NCI-H2196 treated with DMSO at 0.1 percent for 48 hours (cell line): Measurements from ENCODE around the gene YBX2.
A peak's percentile ranks its signal among the peaks of the same experiment; 100 is the strongest.

ENCODE experiments used
- DNase-seq: peaks from one replicate; lab custom pipeline; 2025; ENCODE audit not compliant: unreplicated experiment; lab: John Stamatoyannopoulos, UW

YBX2 gene

DNA sequence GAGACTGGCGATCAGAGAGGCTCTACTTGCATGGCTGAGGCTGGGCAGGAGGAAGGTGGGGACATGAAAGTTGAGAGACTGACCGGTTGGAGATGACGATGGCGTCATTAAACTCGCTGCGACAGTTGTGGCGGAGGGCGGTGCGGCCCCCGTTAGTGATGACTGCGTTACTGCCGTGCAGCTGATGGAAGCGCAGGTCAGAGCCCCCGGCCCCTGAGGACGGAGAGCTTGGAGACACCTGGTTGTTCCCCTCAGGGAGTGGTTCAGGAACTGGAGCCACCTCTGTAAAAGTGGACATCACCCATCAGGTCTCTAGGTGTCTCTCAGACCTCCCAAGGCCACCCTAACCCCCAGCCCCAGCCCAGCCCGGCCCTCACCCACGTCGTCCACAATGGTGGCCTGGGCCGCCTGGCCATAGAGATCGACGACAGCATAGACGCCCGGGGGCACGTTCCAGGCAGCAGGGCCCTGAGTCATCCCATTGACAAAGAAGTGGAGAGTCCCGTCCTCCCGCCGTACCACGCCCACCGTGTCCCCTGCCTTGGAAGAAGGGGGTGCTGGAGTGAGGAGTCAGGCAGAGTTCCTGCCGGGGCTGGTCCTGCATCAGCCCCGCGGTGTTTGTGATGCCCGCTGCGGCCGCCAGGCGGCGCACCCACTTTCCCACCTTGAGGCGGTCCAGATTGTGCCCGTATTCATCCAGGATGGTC lies 29.4 kb upstream of the YBX2 start:
- DNase-seq = no peak

DNA sequence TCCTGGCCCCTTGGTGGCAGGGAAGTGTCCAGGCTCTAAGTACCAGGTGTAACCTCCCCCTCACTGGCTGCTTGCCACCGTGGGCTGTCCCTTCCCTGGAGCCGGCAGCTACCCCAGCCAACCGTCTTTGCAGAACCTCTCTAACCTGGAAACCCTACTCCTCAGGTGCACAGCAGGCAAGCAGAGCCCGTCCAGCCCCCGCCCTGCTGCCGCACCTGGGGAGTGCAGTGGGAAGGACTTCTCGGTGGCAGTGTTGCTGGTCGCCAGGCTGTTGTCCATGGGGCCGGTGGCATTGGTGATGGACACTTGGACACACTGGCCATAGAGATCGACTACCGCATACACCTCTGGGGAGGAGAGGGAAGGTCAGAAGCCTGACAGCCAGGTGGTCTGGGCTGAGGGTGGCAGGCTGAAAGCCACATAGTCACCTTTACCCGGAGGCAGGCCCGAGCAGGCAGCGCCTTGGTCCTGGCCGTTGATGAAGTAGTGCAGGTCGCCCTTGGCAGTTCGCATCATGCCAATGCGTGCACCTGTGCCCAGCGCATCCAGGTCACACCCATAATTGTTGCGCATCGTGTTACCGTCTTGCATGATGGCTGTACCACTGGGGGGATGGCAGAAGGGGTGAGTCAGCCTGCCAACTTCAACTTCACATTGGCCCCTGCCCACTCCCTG lies 28.2 kb upstream of the YBX2 start:
- DNase-seq = peak; percentile 31

DNA sequence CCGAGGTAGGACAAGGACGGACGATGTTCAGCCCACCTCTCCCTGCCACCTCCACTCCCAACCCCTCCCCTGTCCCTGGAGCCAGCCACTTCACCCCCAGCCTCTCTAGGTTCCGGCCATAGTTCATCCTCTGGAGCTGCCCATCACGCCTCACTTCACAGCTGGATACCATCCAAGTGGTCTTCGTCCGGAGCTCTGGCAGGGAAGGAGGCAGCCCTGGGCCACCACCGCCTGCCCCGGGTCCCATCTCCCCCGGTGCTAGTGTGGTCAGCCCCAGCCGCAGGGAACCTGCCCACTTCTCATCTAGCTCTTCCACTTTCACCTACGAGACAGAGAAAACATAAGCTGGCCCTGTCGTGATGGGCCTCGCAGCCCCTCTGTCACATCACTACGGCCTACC lies 27.0 kb upstream of the YBX2 start:
- DNase-seq = no peak

DNA sequence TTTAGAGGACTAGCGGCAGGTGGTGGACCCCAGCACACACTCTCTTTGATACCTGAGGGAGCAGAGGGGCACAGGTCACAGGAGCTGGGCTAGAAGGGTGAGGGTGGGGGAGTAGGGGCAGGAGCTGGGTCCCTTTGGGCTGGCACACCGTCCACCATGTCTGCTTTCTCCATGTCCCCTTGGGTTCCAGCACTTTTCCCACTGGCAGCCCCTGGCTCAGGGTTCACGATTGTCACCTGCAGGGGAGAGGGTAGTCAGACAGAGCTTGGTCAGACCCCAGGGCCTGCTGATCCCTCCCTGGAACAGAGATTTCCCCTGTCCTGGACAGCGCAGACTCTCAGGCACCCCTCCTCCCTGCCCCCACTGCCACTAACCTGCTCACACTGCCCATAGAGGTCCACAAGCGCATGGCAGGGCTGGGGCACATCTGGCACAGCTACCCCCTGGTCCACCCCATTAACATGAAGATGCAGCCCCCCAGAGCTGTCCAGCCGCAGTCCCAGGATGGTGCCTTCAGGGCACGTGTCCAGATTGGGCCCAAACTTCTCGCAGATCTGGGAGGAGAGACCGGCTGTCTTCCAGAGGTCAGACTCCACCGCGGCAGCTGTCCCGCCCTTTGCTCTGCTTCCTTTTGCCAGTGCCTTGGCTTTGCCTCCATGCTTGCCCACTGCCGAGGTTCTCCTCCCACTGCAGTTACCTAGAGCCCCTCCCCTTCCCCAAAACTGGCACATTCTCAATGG lies 23.9 kb upstream of the YBX2 start:
- no peak for DNase-seq

DNA sequence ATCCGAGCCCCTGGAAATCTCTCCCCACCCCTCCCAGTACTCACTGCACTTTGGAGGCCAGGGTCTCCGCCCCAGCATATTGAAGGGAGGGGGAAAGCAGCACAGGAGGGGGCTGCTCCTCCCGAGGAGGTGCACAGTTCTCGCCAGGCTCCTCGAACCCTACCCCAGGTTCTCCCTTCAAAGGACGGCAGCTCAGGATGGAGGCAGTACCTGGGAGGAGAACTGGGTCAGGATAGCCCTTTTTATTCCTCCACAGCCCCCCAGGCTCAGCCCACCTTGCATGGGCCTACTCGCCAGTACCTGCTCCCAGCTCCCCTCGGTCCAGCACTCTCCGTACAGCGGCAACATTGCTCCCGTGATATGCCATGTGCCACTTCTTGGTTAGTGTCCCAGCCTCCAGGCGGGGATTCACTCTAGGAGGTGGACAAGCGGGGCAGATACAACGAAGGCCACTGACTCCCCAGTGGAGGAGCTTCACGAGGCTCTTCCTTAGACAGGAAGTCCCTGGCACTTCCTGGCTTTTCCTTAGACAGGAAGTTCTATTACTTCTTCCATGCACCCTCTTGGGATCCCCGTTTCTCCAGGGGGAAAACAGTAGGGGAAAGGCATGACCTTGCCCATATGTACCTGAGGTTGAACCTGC lies 22.8 kb upstream of the YBX2 start:
- no peak for DNase-seq

DNA sequence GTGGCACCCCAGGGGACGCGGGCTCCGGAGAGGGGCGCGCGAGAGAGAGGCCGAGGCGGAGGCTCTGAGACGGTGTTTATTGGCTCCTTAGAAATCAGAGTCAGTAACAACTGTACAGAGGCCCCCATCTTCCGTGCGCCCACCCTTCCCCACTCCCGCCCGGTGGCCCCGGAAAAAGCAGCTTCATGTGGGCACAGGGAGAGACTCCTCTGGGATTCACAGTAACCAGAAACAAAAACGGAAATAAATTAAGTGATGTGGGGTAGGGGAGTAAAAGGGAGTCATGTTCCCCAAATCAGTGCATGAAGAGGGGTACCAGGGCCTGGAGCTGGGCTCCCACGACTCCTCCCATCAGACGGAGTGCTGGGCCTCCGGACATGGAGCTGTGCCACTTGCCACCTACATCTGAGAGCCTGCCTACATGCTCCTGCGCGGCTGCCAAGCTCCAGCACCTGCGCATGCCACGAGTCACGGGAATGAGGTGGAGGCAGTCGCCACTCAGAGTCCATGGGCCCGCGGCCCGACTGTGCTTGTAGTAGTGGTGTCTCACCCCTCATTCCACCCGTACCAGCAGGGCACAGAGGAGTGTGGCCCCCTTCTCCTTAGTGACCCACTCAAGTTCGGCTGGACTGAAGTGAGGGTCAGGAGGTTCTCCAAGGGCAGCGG lies 21.3 kb upstream of the YBX2 start:
- no peak for DNase-seq

DNA sequence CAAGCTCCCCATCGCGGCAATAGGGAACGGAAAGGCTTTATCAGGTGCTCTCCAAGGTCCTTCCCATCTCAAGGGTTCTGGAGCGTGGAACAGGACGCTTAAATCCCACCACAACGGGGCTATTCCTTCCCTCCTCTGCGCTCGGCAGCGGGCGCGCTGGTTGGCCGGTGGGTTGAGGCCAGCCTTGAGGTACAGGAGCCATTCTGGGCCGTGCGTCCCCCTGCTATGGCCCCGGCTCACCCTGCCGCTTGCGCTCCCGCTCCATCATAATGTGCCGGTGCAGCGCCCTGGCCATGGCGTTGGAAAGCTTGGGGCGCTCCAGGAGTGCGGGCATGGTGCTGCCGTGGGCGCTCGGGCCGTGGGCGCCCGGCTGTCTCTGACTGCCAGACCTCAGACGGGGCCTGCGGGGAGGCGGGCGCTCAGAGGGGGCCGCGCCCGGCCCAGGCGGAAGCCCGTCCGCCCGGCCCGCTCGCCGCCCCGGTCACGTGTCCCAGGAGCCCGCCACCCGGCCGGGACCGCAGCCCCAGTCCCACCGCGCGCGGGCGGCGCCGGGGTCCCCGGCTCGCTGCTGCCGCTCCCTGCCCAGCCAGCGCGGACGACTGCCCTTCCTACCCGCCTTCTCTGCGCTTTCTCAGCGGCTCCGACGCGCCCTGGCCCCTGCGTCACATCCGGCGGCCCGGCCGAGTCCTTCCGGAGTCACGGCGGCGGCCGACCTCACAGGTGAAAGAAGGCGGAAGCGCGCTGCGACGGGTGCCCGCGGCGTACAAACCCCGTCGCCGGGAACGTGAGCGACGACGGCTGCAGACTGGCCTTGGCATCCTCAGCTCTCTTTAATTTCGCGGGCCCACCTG lies 20.5 kb upstream of the YBX2 start, which contains the start of gene GPS2:
TSS of gene GPS2 (minus strand) at position 642 of the 851 bp plus-strand sequence. CDS start at position 334, 308 bp downstream.
- DNase-seq = peak; percentile 17

DNA sequence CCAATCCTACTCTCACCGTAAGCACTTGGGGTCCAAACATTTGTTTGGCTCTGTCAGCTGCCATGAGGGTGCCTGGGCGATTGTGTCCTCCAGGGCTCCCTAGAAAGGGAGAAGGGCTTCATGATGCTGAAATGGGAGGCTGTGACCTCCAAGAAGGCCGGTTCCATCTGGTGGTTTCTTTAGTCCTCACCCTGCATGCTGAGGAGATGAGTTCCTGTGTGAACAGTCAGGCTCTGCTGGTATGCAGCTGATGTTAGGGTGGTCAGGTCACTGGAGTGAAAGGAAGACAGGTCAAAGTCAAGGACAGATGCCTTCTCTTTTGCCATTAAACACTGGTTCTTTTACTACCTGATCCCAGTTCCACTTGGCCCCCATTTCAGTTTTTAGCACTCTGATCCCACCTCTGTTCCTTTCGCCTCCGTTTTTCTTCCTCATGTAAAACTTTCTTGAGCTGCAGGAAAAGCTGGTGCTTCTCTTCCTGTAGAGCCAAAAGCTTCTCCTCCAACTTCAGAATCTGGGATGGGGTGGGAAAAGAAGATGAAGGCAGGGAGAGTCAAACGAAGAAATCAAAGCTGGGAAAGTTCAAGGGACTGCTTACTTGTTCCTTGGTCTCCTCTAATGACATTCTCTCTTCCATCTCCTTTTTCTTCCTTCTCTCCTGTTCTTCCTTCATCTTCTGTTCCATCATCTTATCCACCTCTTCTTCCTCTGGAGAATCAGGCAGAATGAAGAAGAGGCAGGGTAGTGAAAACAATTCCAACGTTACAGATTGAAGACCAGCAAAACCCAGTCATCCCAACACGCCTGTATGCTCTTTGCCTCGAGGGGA lies 19.7 kb upstream of the YBX2 start:
- DNase-seq = no peak

DNA sequence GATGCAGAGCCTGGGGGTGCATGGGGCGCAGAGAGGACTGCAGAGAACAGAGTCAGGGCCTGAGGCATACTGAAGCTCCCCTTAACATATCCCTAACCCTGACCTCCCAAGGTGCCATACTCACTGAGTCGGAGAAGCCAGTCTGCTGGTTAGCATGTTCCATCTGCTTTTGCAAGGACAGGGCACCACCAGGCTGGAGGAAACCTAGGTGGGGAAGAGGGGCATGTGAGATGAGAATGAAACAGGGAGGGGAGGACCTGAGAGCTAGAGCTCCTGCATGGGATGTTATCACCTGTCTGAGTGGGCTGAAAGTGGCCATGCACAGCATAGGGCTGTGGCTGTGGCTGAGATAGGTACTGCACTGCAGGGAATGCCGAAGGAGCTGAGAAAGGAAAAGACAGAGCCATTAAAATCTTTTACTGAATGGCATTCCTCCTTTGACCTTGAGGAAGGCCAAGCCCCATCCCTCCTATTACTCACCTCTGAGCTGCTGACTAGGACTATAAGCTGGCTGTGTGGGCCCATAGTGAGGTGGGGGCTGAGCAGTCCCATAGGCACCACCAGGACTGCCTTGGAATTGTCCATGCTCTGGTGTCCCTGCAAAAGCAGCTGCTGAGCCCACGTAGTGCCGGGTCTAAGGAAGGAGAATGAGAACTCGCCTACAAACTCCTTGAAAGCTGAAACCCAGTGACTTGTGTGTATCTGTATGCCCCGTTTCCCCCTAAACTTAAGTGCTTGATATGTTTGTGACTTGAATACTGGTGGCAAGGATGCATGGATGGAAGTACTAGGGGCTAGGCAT lies 18.9 kb upstream of the YBX2 start:
- DNase-seq = no peak

DNA sequence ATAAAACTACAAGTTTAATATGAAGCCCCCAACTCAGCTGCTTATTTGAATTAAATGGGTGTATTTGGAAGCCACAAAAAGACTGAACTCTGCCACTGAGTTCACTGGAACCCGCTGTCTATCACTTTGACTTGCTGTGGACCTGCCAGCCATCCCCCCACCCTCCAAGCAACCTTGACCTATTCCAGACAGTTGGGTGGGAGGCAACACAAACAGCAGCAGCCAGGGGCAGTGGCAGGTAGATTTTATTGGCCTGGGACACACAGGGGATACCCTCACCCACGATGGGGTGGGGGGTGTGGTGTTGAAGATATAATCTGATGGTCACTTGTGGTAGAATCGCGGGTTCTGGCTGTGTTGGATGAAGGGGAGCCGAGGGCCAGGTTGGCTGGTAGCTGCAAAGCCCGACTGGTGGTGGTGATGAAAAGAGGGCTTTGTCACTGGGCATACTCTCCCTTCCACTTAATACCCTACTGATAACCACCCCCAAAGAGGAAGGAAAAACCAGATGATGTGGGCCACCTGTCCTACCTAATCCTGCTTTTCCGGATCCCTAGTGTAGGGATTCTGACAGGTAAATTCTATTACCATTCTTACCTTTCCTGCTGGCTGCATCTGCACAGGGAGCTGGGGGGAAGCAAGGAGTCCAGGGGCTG lies 18.1 kb upstream of the YBX2 start:
- DNase-seq = no peak

DNA sequence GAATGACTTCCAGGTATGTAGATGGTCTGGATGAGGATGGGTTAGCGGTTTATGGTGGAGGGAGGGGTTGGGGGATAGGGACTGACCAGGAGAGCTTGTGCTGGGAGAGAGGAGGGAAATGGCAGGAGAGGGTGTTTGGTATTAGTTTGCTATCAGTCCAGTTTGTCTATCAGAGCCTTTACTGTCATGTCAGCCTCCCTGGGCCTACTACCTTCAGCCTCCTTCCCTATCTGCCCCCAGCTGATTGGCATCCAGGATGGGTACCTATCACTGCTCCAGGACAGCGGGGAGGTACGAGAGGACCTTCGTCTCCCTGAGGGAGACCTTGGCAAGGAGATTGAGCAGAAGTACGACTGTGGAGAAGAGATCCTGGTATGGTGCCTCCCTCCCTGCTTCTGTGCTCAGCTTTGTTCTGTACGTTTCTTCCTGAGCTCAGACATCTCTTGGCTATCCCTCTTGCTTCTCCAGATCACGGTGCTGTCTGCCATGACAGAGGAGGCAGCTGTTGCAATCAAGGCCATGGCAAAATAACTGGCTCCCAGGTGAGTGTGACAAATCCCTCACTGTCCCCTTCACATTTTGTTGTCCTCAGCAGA lies 16.8 kb upstream of the YBX2 start:
- DNase-seq = no peak

DNA sequence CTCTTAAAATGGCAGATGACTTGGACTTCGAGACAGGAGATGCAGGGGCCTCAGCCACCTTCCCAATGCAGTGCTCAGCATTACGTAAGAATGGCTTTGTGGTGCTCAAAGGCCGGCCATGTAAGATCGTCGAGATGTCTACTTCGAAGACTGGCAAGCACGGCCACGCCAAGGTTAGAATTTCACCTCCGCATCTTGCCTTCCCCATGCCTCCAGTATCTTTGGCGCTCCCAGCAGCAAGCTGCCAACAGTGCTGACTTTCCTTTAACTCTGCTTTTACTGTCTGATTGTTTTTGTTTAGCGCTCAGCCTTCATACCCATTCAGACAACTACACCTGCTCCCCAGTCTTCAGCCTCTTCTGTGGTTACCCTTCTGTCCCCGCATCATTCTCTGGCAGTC lies 15.2 kb upstream of the YBX2 start:
- DNase-seq = no peak

DNA sequence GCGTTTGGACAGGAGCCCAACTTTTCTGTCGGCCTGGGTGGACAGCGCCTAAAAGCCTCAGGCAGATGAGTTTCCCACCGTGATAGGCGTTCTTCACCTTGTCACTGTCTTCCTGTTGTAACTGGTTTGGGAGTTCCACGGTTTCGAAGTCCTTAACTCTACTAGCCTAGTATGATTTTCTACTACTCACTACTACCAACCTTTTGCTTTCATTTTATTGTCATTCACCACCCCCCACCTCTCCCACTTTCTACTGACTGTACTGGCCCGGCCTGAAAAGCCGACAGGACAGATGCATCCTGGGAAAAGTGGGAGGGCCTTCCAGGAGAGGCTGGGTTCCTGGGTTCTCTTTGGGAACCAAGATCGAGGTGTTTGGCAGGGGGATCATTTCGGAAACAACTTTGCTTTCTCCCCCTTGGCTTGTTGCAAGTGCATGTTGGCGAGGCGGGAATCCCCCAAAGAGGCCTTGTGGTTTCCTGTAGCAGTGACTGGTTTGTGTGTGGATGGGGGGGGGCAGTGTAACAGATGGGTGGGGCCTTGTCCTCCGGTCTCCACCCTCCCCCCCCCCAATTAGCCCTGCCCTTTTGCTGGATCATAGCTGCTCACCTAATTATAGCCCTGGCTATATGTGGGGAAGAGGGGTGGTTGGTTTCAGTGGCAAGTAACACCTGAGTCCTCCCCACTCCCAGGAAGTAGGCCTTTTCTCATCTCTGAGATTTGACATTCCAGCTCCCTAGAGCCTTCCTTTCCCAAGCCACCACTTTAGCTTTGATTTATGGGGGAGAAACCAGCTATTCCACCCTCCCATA lies 14.4 kb upstream of the YBX2 start:
- peak; percentile 42 for DNase-seq

DNA sequence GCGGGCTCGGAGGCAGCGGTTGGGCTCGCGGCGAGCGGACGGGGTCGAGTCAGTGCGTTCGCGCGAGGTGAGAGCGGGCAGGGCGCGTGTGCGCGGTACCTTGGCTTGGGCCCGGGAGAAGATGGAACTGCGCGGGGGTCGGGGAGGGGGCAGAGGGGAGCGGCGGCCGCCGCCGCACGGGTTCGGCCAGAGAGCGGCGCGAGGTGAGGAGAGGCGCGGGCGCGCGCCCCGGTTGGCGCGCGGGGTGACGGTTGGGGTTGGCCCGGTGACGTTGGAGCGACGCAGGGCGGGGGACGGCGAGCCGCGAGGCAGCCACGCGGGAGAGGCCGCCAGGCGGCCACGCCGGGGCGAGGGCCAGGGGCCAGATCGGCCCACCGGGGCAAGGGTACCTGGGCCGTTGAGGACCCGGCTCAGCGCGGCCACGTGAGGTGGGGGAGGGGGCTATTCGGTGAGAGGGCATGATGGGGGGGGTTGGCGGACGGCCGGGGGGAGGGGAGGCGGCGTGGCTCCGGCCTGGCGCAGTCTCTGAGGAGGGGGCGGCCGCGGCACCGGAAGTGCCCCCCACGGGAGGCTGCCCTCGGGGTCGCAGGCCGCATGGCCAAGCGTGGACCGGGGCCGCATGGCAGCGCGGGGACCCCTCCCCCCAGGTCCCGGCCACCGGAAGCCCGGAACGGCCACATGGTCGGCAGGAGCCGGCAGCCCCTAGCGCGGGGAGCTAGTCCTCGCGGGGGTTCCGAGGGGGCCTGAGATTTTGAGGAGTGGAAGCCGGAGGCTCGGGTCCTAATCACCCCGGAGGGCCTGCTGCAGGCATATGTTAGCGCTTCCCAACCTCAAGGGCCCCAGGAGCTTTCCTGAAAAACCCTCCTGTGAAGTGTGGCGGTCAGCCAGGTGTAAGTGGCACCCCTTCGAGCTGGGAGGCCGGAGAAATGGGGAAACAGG lies 13.5 kb upstream of the YBX2 start:
- no peak for DNase-seq

DNA sequence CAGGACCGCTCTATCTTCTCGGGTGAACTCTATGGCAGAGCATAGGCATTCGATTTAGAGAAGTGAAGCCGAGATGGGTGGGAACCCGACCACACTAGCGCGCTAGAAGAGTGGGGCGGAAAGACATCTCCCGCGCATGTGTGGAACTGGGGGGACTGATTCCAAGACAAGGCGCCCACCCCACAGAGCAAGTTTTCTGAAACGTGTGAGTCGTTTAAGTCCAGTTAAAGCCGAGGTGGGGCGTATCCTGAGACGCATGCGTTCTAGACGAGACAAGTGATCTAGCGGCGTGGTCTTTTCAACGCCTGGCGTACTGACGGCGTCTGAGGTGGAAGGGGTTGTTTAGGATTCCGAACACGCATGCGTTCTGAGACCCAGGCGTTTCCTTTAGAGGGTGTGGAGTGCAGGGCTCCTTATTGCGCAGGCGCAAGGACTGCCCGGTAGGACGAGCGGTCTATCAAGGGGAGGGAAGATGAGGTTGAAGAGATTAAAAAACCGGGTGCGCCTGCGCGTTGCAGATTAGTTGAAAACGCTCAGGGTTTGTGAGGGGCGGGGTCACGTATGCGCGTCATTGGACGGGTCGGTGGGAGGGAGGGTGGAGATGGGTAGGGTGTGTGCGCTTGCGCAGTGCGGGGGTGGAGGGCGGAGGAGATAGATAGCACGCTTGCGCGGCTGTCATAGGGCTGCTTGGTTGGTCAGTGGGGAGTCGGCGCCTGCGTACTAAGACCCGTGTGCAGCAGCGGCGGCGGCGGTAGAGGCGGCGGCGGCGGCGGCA lies 12.7 kb upstream of the YBX2 start, which contains the start of gene EIF5A:
TSS of gene EIF5A (plus strand) at position 718 of the 775 bp plus-strand sequence. CDS start 2,008 bp downstream, outside the sequence.
- DNase-seq = peak; percentile 97
